HCT116 (cell line): ENCODE data around the gene KRTAP4-6. TPM values are rescaled to one million over a fixed set of nuclear protein-coding genes. Genes with fewer than 3 reads are reported as not detected.

ENCODE experiments used
- ATAC-seq: fragments of 200-7000 bp; cut with Tn5 transposase; 2 replicates; pipeline ENCODE4 v1.9.1; 2020; ENCODE audit warnings: mild to moderate bottlenecking, moderate library complexity
- BruUV-seq: library from RNA; stranded (reverse); fragments of 400-500 nt; replicated peaks from 2 replicates; lab custom pipeline; 2021; lab: Mats Ljungman, UMichigan
- CTCF ChIA-PET: fragments of 300-600 bp; sonication (Branson Sonifier 250); formaldehyde crosslinking; loops from one replicate; lab custom pipeline; 2021; ENCODE audit warnings: antibody characterized with exemption; lab: Charles Lee
- POLR2A ChIA-PET: fragments of 300-600, 350-600 bp; sonication (Branson Sonifier 250); formaldehyde crosslinking; loops from one replicate; lab custom pipeline; 2021; ENCODE audit warnings: antibody characterized with exemption; lab: Charles Lee
- RAD21 ChIA-PET, 2 experiments: fragments of 300-600 bp; sonication (Branson Sonifier 250); formaldehyde crosslinking; loops; one replicate each; lab custom pipeline; 2023; ENCODE audit warnings: low total read pairs in 2 of 2; ENCODE audit not compliant: uncharacterized antibody in 2 of 2, unreplicated experiment in 2 of 2, low non-redundant PET in 1 of 2; lab: Charles Lee
- DNase-seq: peaks from one replicate; pipeline ENCODE4 v3.0.0-alpha.2; 2010; ENCODE audit warnings: low read depth, low spot score
- H2AFZ ChIP-seq: fragments of 200-600 bp; shearing (Covaris generic), sonication (generic); 2 replicates; pipeline ENCODE4 v1.6.1; 2017; ENCODE audit warnings: low read depth, mixed run types, mixed read lengths, antibody characterized with exemption, low read length; ENCODE audit not compliant: poor library complexity, severe bottlenecking
- H3K27ac ChIP-seq: 2 replicates; pipeline ENCODE4 v1.5.1; 2012; ENCODE audit warnings: low read depth, low read length
- H3K27me3 ChIP-seq: fragments of 200-600 bp; sonication (generic); 2 replicates; pipeline ENCODE4 v1.6.1; 2016; ENCODE audit warnings: mixed run types, low read length, mixed read lengths; ENCODE audit not compliant: insufficient read depth
- H3K36me3 ChIP-seq, 2 experiments: fragments of 200-500 bp in 1 of 2; fragments of 200-600 bp in 1 of 2; sonication (Bioruptor generic) in 1 of 2; sonication (generic) in 1 of 2; 2 replicates each; pipeline versions ENCODE4 v1.5.1 to v1.6.1; 2014 to 2016; ENCODE audit warnings: low read length in 2 of 2, inconsistent platforms in 1 of 2, mixed read lengths in 1 of 2, mixed run types in 1 of 2; ENCODE audit not compliant: insufficient read depth in 2 of 2, control insufficient read depth in 1 of 2
- H3K4me1 ChIP-seq, 2 experiments: fragments of 200-600 bp in 1 of 2; sonication (generic) in 1 of 2; 2 replicates each; pipeline versions ENCODE4 v1.5.1 to v1.6.1; 2012 to 2017; ENCODE audit warnings: low read length in 2 of 2, inconsistent platforms in 1 of 2, mild to moderate bottlenecking in 1 of 2, mixed read lengths in 1 of 2, mixed run types in 1 of 2, moderate library complexity in 1 of 2; ENCODE audit not compliant: insufficient read depth in 2 of 2, control insufficient read depth in 1 of 2
- H3K4me2 ChIP-seq: fragments of 200-600 bp; sonication (generic); 2 replicates; pipeline ENCODE4 v1.6.1; 2017; ENCODE audit warnings: mixed run types, low read length, mixed read lengths
- H3K4me3 ChIP-seq, 2 experiments: fragments of 200-600 bp in 1 of 2; sonication (generic) in 1 of 2; replicated peaks in 1 of 2; 2 replicates each; pipeline ENCODE4 v1.5.1; 2011 to 2016; ENCODE audit warnings: low read length in 2 of 2, control low read depth in 1 of 2, low read depth in 1 of 2, mild to moderate bottlenecking in 1 of 2, mixed read lengths in 1 of 2, mixed run types in 1 of 2
- H3K79me2 ChIP-seq: fragments of 200-600 bp; sonication (generic); 2 replicates; pipeline ENCODE4 v1.6.1; 2017; ENCODE audit warnings: mild to moderate bottlenecking, mixed run types, low read length, moderate library complexity, mixed read lengths; ENCODE audit not compliant: insufficient read depth
- H3K9ac ChIP-seq: fragments of 200-600 bp; sonication (generic); 2 replicates; pipeline ENCODE4 v1.6.1; 2016; ENCODE audit warnings: low read length, mixed read lengths
- H3K9me2 ChIP-seq: fragments of 200-600 bp; sonication (generic), shearing (Covaris generic); 2 replicates; pipeline ENCODE4 v1.6.1; 2017; ENCODE audit warnings: mixed run types, mild to moderate bottlenecking, moderate library complexity; ENCODE audit not compliant: insufficient read depth
- H3K9me3 ChIP-seq, 2 experiments: fragments of 200-500 bp in 1 of 2; fragments of 200-600 bp in 1 of 2; sonication (Bioruptor generic) in 1 of 2; sonication (generic) in 1 of 2; 2 replicates each; pipeline ENCODE4 v1.6.1; 2014 to 2017; ENCODE audit warnings: low read length in 2 of 2, mixed read lengths in 2 of 2, inconsistent platforms in 1 of 2, low read depth in 1 of 2, mild to moderate bottlenecking in 1 of 2, mixed run types in 1 of 2, moderate library complexity in 1 of 2; ENCODE audit not compliant: control insufficient read depth in 1 of 2, insufficient read depth in 1 of 2
- H4K20me1 ChIP-seq: fragments of 200-600 bp; sonication (generic), shearing (Covaris generic); 2 replicates; pipeline ENCODE4 v1.6.1; 2017; ENCODE audit warnings: mixed run types, mild to moderate bottlenecking, moderate library complexity; ENCODE audit not compliant: insufficient read depth
- CBX3 ChIP-seq: IDR thresholded peaks from 2 replicates; pipeline ENCODE4 v1.6.1; 2012; ENCODE audit warnings: low read depth
- CEBPB ChIP-seq: IDR thresholded peaks from 2 replicates; pipeline ENCODE4 v1.6.1; 2012; ENCODE audit warnings: low read depth
- ELF1 ChIP-seq: IDR thresholded peaks from 2 replicates; pipeline ENCODE4 v1.6.1; 2012; ENCODE audit warnings: low read depth, borderline replicate concordance
- JUND ChIP-seq: IDR thresholded peaks from 2 replicates; pipeline ENCODE4 v1.6.1; 2012
- POLR2A ChIP-seq: IDR thresholded peaks from 2 replicates; pipeline ENCODE4 v1.7.0; 2011; ENCODE audit warnings: borderline replicate concordance; ENCODE audit not compliant: insufficient read depth, insufficient read length; ENCODE audit errors: extremely low read depth
- POLR2AphosphoS5 ChIP-seq: IDR thresholded peaks from 2 replicates; pipeline ENCODE4 v1.6.1; 2011; ENCODE audit warnings: mild to moderate bottlenecking, low read depth, low read length, moderate library complexity
- SRF ChIP-seq: IDR thresholded peaks from 2 replicates; pipeline ENCODE4 v1.6.1; 2012; ENCODE audit warnings: low read depth
- TCF7L2 ChIP-seq: IDR thresholded peaks from 2 replicates; pipeline ENCODE4 v1.7.0; 2011; ENCODE audit warnings: borderline replicate concordance, inconsistent platforms; ENCODE audit not compliant: insufficient read depth, insufficient read length; ENCODE audit errors: extremely low read depth
- intact Hi-C: fragments of 100-400 bp; cut with micrococcal nuclease; formaldehyde crosslinking; loops from 2 replicates; pipeline ENCODE4 v1.10.0; 2022
- total RNA-seq: library from RNA; stranded (reverse); gene quantifications from one replicate; pipeline ENCODE4 v1.2.1, GENCODE V29; 2021; ENCODE audit not compliant: unreplicated experiment
- TF ChIP-seq, protein P1 (sequence below): IDR thresholded peaks from 2 replicates; pipeline ENCODE4 v1.6.1; 2012
- TF ChIP-seq, protein P2 (sequence below), 3 experiments: fragments of 200-600 bp in 1 of 3; sonication (generic) in 1 of 3; IDR thresholded peaks in 2 of 3; conservative IDR thresholded peaks in 1 of 3; 2 replicates each; pipeline ENCODE4 v1.5.1; 2012 to 2017; ENCODE audit warnings: low read depth in 2 of 3, low read length in 2 of 3, antibody characterized with exemption in 1 of 3, borderline replicate concordance in 1 of 3, control low read depth in 1 of 3, mild to moderate bottlenecking in 1 of 3, mixed read lengths in 1 of 3, mixed run types in 1 of 3, moderate library complexity in 1 of 3; ENCODE audit not compliant: insufficient read depth in 1 of 3

The KRTAP4-6 gene
- total RNA-seq, 1 experiment from 2014 or later = not detected

DNA sequence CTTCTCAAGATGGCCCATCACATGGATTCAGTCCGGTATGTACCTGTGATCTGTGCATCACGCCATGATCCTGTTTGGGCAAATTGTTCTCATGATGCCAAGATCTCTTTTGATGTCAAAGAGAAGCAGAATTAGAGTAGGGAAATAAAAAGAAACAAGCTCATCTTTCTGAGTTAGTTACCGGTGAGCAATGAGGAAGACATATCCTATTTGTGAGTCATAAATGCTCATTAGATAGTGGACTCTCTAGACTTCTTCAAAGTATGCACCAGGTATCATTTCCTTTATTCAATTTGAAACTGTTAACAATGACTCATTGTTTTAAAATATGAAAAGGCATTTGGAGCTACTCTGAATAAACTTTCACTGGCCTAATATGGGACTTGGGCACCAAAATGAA lies 8.4 kb downstream of the KRTAP4-6 start (continued):
- TF ChIP-seq, protein P1, sequence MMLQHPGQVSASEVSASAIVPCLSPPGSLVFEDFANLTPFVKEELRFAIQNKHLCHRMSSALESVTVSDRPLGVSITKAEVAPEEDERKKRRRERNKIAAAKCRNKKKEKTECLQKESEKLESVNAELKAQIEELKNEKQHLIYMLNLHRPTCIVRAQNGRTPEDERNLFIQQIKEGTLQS = no peak; the same call in 1 of the 2 replicates
- peak; percentile 49; the same call in 1 of the 2 replicates for TF ChIP-seq POLR2AphosphoS5
- TF ChIP-seq CEBPB = peak; percentile 79; the same call in 1 of the 2 replicates
- TF ChIP-seq TCF7L2 = peak; percentile 87
- TF ChIP-seq, protein P2, sequence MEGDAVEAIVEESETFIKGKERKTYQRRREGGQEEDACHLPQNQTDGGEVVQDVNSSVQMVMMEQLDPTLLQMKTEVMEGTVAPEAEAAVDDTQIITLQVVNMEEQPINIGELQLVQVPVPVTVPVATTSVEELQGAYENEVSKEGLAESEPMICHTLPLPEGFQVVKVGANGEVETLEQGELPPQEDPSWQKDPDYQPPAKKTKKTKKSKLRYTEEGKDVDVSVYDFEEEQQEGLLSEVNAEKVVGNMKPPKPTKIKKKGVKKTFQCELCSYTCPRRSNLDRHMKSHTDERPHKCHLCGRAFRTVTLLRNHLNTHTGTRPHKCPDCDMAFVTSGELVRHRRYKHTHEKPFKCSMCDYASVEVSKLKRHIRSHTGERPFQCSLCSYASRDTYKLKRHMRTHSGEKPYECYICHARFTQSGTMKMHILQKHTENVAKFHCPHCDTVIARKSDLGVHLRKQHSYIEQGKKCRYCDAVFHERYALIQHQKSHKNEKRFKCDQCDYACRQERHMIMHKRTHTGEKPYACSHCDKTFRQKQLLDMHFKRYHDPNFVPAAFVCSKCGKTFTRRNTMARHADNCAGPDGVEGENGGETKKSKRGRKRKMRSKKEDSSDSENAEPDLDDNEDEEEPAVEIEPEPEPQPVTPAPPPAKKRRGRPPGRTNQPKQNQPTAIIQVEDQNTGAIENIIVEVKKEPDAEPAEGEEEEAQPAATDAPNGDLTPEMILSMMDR (IDR thresholded peaks at IDR 0.05 in 2 of 3, conservative IDR thresholded peaks at IDR 0.05 in 1 of 3; ENCODE audit: borderline replicate concordance in 1 of 3, insufficient read depth in 1 of 3, low read depth in 2 of 3, low read length in 2 of 3) = no peak

DNA sequence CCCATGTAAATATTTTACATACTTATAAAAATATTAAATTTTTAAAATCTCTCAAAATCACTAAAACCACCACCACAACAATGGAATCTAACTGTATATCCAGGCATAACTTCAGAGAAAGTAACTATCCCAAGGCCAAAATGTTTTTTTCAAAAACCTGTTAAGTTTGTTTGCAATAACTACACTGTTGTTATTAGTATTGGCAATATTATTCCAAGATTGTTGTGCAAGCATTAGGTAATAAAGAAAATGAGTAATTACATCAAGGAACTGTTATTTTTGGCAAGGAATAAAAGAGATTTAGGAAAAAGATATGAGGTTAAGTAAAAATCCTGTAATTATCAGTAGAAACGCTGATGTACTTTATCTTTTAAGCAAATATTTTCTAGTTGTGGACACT lies 13.0 kb downstream of the KRTAP4-6 start:
- no peaks in the 10 kb centered on the region for H3K79me2 ChIP-seq
- ChIA-PET RAD21 (no interaction called here), CTCF (no interaction called here), POLR2A (no interaction called here)
- ATAC-seq (no peak), DNase-seq (no peak)
- H3K36me3 ChIP-seq = peaks cover 0 to 9% of the 10 kb centered on the region in 2 experiments; a peak in 1 of 4 replicates
- H3K9me2 ChIP-seq = no peaks in the 10 kb centered on the region
- no TSS peak for BruUV-seq
- intact Hi-C loops = no loop called here
- H3K9me3 ChIP-seq = peaks cover 0 to 13% of the 10 kb centered on the region in 2 experiments; a peak in 1 of 4 replicates
- H3K4me1 ChIP-seq = peaks cover 0 to 48% of the 10 kb centered on the region in 2 experiments; a peak in 2 of 4 replicates
- no peaks in the 10 kb centered on the region for H3K27me3 ChIP-seq
- no peak overlapping the region for H2AFZ ChIP-seq
- no peaks in the 10 kb centered on the region for H4K20me1 ChIP-seq
- TF ChIP-seq ELF1 (no peak), JUND (no peak), TCF7L2 (no peak), SRF (no peak), POLR2A (no peak), CBX3 (no peak)
- no peak overlapping the region for H3K27ac ChIP-seq
- H3K4me3 ChIP-seq = no peak overlapping the region
- no peak overlapping the region for H3K4me2 ChIP-seq
- H3K9ac ChIP-seq = no peak overlapping the region
